ENCODE results near the gene ERVK3-1.
"Not testable (repeated sequence)": the region's sequence is repeated elsewhere in the genome, so short reads cannot be mapped to it uniquely, and the experiment has no call there.

The ERVK3-1 gene, protein sequence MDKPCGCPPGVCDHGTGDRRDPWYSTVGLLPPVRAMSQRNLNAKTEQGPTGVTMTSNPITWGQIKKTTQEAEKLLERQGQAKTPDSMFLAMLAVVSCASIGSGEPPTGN

DNA sequence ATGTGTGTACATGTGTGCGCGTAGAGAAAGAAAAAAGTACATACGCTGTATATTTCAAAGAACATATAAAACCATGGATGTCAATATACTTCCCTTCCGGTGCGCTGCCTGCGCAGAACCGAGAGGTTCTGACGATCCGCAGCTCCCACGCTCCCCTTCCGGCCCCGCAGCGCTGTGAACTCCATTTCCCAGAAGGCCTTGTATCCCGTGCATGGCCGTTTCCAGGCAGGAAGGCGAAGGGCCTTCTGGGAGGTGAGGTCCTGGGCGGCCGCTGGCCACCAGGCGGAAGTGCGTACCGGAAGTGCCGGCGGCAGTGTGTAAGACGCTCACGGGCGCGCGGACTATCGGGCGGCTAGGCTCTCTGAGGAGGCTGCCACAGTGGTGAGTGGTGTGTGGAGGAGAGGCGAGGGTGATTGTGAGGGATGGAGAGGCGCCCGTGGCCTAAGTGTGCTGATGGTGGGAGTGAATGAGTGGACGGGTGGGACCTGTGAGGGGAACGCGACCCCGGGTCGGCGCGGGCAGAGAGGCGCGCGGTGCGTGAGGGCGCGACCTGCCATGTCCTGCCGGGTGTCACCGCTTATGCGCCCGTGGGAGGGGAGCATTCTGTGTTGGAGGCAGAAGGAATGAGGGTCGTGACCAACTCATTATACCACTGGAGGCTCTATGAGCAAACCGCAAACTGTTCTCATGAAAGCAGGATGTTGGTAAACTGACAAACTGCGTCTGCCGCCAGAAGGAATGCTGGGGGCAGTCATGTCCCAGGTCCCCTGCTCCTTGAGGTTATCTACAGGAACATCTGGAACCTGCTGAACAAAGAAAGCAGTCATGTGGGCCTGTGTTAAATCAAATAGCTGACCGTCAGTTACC is at the start of gene ERVK3-1:
Gene ERVK3-1 (plus strand): TSS at position 313 of the 867 bp plus-strand sequence. CDS start 6,792 bp downstream, outside the sequence.
- peak; percentile 84 for DNase-seq (ENCODE audit: low read depth, low spot score)

DNA sequence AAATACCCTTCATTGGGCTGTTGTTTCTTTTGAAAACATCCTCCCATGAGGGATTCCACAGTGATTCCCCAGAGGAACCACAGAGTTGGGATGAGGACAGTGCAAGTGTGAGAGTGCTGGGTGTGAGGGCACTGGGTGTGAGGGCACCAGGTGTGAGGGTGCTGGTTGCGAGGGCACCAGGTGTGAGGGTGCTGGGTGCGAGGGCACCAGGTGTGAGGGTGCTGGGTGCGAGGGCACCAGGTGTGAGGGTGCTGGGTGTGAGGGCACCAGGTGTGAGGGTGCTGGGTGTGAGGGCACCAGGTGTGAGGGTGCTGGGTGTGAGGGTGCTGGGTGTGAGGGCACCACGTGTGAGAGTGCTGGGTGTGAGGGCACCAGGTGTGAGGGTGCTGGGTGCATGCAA is 46.9 kb upstream of the ERVK3-1 start:
- DNase-seq (ENCODE audit: low read depth, low spot score) = not testable (repeated sequence)

DNA sequence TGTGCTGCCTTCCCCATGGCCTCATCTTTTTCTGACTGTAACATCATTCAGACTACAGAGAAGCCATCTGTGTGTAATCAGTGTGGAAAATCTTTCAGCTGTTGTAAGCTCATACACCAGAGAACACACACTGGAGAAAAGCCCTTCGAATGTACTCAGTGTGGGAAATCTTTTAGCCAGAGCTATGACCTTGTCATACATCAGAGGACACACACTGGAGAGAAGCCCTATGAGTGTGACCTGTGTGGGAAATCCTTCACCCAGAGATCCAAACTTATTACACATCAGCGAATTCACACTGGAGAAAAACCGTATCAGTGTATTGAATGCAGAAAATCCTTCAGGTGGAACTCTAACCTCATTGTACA is 43.6 kb upstream of the ERVK3-1 start:
- DNase-seq (ENCODE audit: low read depth, low spot score) = no peak

DNA sequence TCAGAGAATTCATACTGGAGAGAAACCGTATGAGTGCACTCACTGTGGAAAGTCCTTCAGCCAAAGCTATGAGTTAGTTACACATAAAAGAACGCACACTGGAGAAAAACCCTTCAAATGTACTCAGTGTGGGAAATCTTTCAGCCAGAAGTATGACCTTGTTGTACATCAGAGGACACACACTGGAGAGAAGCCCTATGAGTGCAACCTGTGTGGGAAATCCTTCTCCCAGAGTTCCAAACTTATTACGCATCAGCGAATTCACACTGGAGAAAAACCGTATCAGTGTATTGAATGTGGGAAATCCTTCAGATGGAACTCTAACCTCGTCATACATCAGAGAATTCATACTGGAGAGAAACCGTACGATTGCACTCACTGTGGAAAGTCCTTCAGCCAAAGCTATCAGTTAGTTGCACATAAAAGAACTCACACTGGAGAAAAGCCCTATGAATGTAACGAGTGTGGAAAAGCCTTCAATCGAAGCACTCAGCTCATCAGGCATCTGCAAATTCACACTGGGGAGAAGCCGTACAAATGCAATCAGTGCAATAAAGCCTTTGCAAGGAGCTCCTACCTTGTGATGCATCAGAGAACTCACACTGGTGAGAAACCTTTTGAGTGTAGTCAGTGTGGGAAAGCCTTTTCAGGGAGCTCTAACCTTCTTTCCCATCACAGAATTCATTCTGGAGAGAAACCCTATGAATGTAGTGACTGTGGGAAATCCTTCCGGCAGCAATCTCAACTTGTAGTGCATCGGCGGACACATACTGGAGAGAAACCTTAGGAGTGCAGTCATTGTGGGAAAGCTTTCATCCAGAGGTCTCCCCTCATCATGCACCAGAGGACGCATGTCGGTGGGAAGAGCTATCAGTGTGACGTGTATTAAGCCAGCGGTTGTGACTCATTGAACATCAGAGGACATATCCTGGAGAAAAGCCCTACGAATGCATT is 42.9 kb upstream of the ERVK3-1 start:
- no peak for DNase-seq (ENCODE audit: low read depth, low spot score)

DNA sequence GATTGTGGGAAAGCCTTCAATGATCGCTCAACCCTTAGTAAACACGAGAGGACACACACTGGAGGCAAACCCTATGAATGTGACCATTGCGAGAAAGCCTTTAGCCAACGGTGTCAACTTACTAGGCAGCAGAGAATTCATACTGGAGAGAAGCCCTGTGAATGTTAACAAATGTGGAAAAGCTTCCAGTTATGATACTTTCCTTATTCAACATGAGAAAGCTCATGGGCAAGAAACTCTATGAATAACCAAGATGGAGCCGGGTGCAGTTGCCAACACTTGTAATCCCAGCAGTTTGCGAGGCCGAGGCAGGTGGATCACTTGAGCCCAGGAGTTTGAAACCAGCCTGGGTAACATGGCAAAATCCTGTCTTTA is 42.3 kb upstream of the ERVK3-1 start:
- DNase-seq (ENCODE audit: low read depth, low spot score) = no peak

DNA sequence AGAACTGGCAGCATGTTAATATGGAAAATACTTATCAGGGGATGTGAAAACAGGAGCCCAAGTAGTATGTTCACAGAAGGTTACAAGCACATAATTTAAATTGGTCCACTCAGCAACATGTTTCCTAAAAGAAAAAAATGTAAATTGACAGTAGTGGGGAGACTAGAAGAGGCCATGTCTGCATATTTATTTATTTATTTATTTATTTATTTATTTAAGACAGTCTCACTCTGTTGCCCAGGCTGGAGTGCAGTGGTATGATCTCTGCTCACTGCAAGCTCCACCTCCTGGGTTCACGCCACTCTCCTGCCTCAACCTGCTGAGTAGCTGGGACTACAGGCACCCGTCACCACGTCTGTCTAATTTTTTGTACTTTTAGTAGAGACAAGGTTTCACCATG is 40.1 kb upstream of the ERVK3-1 start:
- DNase-seq (ENCODE audit: low read depth, low spot score) = no peak

GRCh38 chr19:58268344-58268743 is 36.8 kb upstream of the ERVK3-1 start:
- DNase-seq (ENCODE audit: low read depth, low spot score) = no peak

DNA sequence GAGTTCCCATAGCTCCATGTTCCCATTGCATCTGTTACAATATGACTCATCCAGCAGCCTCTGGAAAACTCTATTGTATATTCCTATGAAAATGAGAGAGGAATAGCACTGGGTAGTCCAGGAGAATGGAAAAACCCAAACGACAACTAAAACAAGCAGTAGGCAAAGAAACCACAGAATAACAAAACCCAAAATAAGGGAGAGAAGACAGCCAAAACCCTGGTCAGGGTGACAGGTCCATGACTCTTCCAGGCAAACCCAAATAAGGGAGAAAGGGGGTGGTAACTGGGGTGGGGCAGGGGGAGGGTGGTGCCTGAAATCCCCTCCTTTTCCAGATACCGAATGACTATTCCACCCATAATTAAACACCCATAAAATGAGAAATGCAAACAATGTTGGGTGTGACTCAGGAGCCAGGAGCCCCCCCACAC is 30.4 kb upstream of the ERVK3-1 start:
- DNase-seq (ENCODE audit: low read depth, low spot score) = no peak

- no peak for DNase-seq (ENCODE audit: low read depth, low spot score)
Observed at GRCh38 chr19:58275564-58275963, 29.6 kb upstream of the ERVK3-1 start.

DNA sequence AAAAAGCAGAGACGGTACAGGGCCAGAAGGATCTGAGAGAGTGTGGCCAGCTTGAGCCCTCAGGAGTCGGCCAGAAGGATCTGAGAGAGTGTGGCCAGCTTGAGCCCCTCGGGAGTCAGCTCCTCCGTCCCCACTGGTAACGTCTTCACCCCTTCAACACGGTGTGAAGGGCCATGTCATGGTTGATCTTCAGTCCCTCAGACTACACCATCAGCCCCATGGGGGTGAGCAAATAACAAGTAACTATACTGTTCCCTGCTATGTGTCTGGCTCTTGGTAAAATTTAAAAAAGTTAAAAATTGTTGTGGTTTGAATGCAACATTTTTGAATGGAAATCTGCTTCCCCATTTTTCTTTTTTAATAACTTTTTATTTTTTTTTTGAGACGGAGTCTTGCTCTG is 28.0 kb upstream of the ERVK3-1 start:
- no peak for DNase-seq (ENCODE audit: low read depth, low spot score)

GRCh38 chr19:58277748-58278540 is 27.2 kb upstream of the ERVK3-1 start:
- no peak for DNase-seq (ENCODE audit: low read depth, low spot score)

GRCh38 chr19:58278541-58279041 is 26.6 kb upstream of the ERVK3-1 start, which contains the start of gene ZNF8:
ZNF8 (plus strand) TSS chr19:58278955; CDS start chr19:58279082, 127 bp downstream.
- peak; percentile 94 for DNase-seq (ENCODE audit: low read depth, low spot score)

GRCh38 chr19:58279042-58279924 is 25.9 kb upstream of the ERVK3-1 start:
- DNase-seq (ENCODE audit: low read depth, low spot score) = no peak

GRCh38 chr19:58279925-58280316 is 25.3 kb upstream of the ERVK3-1 start:
- no peak for DNase-seq (ENCODE audit: low read depth, low spot score)

DNA sequence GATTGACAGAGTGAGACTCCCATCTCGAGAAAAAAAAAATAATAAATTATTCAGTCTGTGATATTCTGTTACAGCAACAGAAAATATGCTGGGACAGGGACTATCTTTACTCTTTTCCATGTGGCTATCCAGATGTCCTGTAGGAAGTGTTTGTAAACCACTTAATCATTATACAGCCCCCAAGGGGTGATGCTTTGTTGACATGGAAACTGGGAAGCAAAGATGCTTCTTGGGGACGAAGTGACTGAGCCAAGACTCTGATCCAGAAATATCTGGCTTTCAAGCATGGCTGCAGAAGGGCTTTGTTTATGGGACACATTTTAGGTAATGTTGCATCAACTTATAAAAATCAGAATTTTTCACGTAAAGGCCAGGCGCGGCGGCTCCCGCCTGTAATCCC is 21.0 kb upstream of the ERVK3-1 start:
- DNase-seq (ENCODE audit: low read depth, low spot score) = no peak

- no peak for DNase-seq (ENCODE audit: low read depth, low spot score)
Observed at GRCh38 chr19:58291943-58292342, 13.2 kb upstream of the ERVK3-1 start.

GRCh38 chr19:58294743-58295374 is 10.3 kb upstream of the ERVK3-1 start:
- no peak for DNase-seq (ENCODE audit: low read depth, low spot score)

DNA sequence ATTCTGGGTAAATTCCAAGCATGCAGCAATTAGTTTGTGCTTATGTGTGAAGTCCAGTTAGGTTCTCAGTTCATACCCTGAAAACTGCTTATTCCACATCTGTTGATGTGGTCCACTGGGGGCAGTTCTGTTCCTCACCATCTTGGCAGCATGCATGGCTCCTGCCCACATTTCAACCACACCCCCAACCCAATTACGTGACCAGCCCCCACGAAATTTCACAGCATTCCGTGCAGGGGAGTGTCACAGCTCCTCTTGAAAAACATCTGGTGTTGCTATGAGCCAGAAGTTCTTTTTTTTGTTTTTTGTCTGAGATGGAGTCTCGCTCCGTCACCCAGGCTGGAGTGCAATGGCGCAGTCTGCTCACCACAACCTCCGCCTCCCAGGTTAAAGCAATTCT is 9.1 kb upstream of the ERVK3-1 start:
- DNase-seq (ENCODE audit: low read depth, low spot score) = no peak

GRCh38 chr19:58300620-58301019 is 4.6 kb upstream of the ERVK3-1 start:
- DNase-seq (ENCODE audit: low read depth, low spot score) = no peak

- DNase-seq (ENCODE audit: low read depth, low spot score) = no peak
Observed at GRCh38 chr19:58304255-58304654, 922 bp upstream of the ERVK3-1 start.

Measured in activated naive CD8-positive, alpha-beta T cell treated with anti-CD3 and anti-CD28 coated beads, Interleukin-2, amount 50 U/mL, for 16 hours (primary cell).